Uterus (tissue), 4 donors: ENCODE measurements around the gene LY6G6F. TPM values are rescaled to one million over a fixed set of nuclear protein-coding genes. Genes with fewer than 3 reads are reported as not detected.

Experiments
- DNase-seq, 2 donors: peaks; one replicate each; pipeline ENCODE4 v3.0.0-alpha.2; 2019 to 2020
- H3K27ac ChIP-seq, 2 donors: fragments of 200-600 bp; sonication (generic); 1 replicate in 1 of 2; 2 replicates in 1 of 2; pipeline ENCODE4 v1.5.1; 2016 to 2018
- H3K27me3 ChIP-seq, 2 donors: fragments of 200-600 bp; sonication (generic); one replicate each; pipeline ENCODE4 v1.5.1; 2018 to 2019; ENCODE audit warnings: control low read depth in 1 of 2
- H3K36me3 ChIP-seq, 2 donors: fragments of 200-600 bp; sonication (generic); one replicate each; pipeline ENCODE4 v1.5.1; 2019; ENCODE audit warnings: control low read depth in 1 of 2
- H3K4me1 ChIP-seq, 2 donors: fragments of 200-600 bp; sonication (generic); one replicate each; pipeline ENCODE4 v1.5.1; 2018 to 2019; ENCODE audit warnings: control low read depth in 1 of 2
- H3K4me3 ChIP-seq, 2 donors: fragments of 200-600 bp; sonication (generic); 1 replicate in 1 of 2; 2 replicates in 1 of 2; pipeline ENCODE4 v1.5.1; 2018 to 2019; ENCODE audit warnings: mild to moderate bottlenecking in 1 of 2
- H3K9me3 ChIP-seq, 2 donors: fragments of 200-600 bp; sonication (generic); one replicate each; pipeline ENCODE4 v1.5.1; 2019; ENCODE audit warnings: control low read depth in 1 of 2
- POLR2A ChIP-seq, 2 donors: fragments of 450-650 bp; IDR thresholded peaks; one replicate each; pipeline ENCODE4 v1.6.1; 2016; ENCODE audit warnings: antibody characterized with exemption in 2 of 2, mild to moderate bottlenecking in 1 of 2, moderate library complexity in 1 of 2
- intact Hi-C: fragments of 100-400 bp; cut with DNase I; formaldehyde crosslinking; loops from one replicate; pipeline ENCODE4 v1.15.1; 2023; ENCODE audit warnings: low total_unique reads
- total RNA-seq, 4 donors: library from RNA; depleted of rRNA in 3 of 4; stranded (reverse); fragments of >200 nt in 3 of 4; gene quantifications; one replicate each; pipeline versions ENCODE4 v1.1.0 to v1.2.4, GENCODE V29; 2014 to 2023
- TF ChIP-seq, protein P1 (sequence below), 4 experiments: fragments of 200-600 bp in 2 of 4; fragments of 450-650 bp in 2 of 4; sonication (generic) in 2 of 4; IDR thresholded peaks; one replicate each; pipeline ENCODE4 v1.5.1; 2016 to 2019; ENCODE audit warnings: antibody characterized with exemption in 4 of 4, mild to moderate bottlenecking in 2 of 4, moderate library complexity in 1 of 4
- donor health status: DM: yes; HTN: yes; CAD: no.

LY6G6F gene
- total RNA-seq, 4 donors from 2014 or later, result not detected

DNA sequence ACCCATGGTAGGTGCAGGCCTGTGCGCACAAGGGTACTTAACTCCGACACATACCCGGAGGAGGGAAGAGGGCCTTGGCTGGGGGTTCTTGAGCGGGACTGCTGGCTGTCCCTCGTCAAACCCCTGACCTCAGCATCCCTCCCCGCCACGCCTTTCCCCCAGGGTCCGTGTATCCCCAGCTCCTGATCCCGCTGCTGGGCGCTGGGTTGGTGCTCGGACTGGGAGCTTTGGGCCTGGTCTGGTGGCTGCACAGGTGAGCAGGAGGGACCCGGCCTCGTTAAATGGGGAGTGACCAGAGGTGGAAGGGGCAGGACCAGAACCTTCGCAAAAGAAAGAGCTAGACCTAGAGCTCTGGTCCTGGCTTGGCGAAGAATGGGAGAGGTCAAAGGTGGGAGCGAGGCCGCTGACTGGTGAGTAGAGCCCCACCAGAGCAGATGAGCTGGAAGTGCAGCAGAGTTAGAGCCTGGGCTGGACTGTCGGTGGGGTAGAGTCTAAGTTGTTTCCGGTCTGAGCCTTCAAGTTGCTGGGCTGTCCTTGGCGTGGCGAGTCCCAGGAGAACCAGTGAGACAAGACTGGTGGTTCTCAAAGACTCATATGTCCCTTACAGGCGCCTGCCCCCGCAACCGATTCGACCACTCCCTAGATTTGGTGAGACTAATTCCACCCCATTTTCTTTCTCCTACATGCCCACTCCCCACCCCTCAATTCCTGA, 17.5 kb downstream of the LY6G6F start:
- Histone ChIP-seq H3K4me1 (peaks cover 4 to 6% of the 10 kb centered on the region in 2 donors), H3K4me3 (no peak overlapping the region), H3K36me3 (no peaks in the 10 kb centered on the region), H3K27me3 (no peaks in the 10 kb centered on the region), H3K27ac (no peak overlapping the region), H3K9me3 (no peaks in the 10 kb centered on the region)
- intact Hi-C loops, result no loop called here
- TF ChIP-seq, protein P1, sequence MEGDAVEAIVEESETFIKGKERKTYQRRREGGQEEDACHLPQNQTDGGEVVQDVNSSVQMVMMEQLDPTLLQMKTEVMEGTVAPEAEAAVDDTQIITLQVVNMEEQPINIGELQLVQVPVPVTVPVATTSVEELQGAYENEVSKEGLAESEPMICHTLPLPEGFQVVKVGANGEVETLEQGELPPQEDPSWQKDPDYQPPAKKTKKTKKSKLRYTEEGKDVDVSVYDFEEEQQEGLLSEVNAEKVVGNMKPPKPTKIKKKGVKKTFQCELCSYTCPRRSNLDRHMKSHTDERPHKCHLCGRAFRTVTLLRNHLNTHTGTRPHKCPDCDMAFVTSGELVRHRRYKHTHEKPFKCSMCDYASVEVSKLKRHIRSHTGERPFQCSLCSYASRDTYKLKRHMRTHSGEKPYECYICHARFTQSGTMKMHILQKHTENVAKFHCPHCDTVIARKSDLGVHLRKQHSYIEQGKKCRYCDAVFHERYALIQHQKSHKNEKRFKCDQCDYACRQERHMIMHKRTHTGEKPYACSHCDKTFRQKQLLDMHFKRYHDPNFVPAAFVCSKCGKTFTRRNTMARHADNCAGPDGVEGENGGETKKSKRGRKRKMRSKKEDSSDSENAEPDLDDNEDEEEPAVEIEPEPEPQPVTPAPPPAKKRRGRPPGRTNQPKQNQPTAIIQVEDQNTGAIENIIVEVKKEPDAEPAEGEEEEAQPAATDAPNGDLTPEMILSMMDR (IDR thresholded peaks at IDR 0.05), result no peak
- TF ChIP-seq POLR2A (IDR thresholded peaks at IDR 0.05), result no peak
- DNase-seq, result no peak

- Histone ChIP-seq H3K27me3 (no peaks in the 10 kb centered on the region), H3K36me3 (no peaks in the 10 kb centered on the region), H3K27ac (peak overlapping the region in 1 of 2 donors; percentile 93), H3K9me3 (no peaks in the 10 kb centered on the region), H3K4me1 (peaks cover 4 to 6% of the 10 kb centered on the region in 2 donors), H3K4me3 (no peak overlapping the region)
- intact Hi-C loops, result no loop called here
- no peak for DNase-seq
- TF ChIP-seq POLR2A (IDR thresholded peaks at IDR 0.05), result no peak
- TF ChIP-seq, protein P1 (IDR thresholded peaks at IDR 0.05), result no peak
Observed at GRCh38 chr6:31725502-31726350, 19.1 kb downstream of the LY6G6F start.

DNA sequence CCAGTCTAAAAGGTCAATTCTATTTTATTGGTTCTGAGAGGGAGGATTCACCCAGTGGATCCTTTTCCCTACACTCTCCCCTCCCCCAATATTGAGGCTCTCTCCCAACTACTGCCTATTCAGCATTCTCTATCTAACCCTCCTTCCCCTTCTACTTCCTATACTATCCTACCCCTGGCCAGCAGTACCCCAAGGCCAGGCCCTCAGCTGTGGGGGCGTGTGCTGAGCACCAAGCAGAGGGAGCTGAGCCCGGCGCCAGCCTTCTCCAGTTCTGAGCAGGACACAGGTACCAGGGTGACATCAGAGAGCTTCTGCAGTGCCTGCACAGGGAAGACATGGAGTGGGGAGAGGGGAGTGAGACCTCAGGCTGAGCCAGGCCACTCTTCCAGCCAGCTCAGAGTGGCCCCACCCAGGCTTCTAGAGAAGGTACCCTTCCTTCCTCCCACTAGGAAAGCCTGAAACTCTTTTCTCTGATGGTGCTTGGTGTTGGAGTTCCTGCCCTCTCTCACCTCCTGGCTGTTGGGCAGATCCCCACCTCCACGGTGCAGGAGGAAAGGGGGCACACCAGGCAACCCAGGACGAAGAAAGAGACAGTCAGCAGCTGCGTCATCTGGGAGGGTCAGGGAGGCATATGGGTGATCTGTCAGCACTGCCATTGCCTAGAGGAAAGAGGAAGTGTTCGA, 20.5 kb downstream of the LY6G6F start:
- DNase-seq, result no peak
- Histone ChIP-seq H3K27ac (peak overlapping the region; percentile 93 to 100), H3K36me3 (no peaks in the 10 kb centered on the region), H3K9me3 (no peaks in the 10 kb centered on the region), H3K4me1 (peaks cover 4 to 6% of the 10 kb centered on the region in 2 donors), H3K27me3 (no peaks in the 10 kb centered on the region), H3K4me3 (no peak overlapping the region)
- no peak for TF ChIP-seq POLR2A (IDR thresholded peaks at IDR 0.05)
- TF ChIP-seq, protein P1 (IDR thresholded peaks at IDR 0.05), result no peak
- intact Hi-C loops, result no loop called here

DNA sequence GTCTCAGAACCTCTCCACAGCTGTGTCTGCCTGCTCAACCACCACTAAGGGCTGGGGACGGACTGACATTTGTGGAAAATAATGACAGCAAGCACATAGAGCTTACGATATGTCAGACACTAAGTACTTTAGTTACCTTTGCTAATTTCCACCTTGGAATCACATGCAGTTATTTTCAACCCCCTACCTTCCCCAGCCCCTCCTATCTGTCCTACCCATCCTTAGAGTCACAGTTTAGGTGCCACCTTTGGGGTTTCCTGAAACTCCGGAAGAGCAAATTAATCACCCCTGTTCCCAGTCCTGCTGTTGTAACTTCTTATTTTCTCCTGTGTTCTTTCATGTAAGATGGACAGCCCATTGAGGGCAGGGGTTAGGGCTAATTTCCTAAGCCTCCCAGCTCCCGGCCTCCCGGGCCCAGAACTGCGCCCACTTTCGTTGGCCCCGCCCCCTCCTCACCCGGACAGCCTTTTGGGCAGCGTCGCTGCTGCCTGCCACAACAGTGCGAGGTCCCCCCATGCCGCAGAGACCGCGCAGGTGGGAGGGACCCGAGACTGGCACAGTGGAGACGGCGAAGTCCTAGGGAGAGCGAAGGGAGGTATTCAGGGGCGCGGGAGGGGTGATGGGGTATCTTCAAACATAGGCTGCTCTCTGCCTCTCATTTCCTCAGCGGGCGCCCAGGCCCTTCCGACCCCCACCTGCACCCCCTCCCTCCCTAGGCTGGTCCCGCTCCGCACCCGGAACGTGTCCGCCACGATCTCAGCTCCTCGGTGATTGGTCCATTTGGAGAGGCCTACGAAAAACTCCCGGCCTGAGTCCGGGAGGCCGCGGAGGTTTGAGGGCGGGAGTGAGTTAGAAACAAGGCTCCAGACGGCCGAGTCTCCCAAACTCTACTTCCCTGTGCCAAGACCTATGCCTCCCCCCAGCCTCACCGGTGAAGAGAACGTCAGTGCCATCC, 21.3 kb downstream of the LY6G6F start:
- DNase-seq, result peak; percentile 49
- intact Hi-C loops, result no loop called here
- H3K36me3 ChIP-seq, result no peaks in the 10 kb centered on the region
- no peak for TF ChIP-seq POLR2A (IDR thresholded peaks at IDR 0.05)
- TF ChIP-seq, protein P1 (IDR thresholded peaks at IDR 0.05), result no peak
- no peaks in the 10 kb centered on the region for H3K9me3 ChIP-seq
- H3K4me1 ChIP-seq, result peaks cover 4 to 6% of the 10 kb centered on the region in 2 donors
- peak overlapping the region; percentile 65 to 97 for H3K4me3 ChIP-seq
- H3K27me3 ChIP-seq, result no peaks in the 10 kb centered on the region
- H3K27ac ChIP-seq, result peak overlapping the region; percentile 93 to 100
